GM21423 (cell line): ENCODE results near the gene KRTAP5-4.
"Not testable (repeated sequence)": the region's sequence is repeated elsewhere in the genome, so short reads cannot be mapped to it uniquely, and the experiment has no call there.

Experiments
- ATAC-seq: cut with Tn5 transposase; IDR thresholded peaks from one replicate; pipeline ENCODE4 v1.9.1; 2021; ENCODE audit warnings: mild to moderate bottlenecking, moderate library complexity; ENCODE audit not compliant: unreplicated experiment

Gene KRTAP5-4

GRCh38 chr11:1622086-1622485, at the start of gene KRTAP5-4:
TSS of gene KRTAP5-4 (minus strand) at chr11:1622138. CDS start at chr11:1622093, 45 bp downstream.
- ATAC-seq = no peak

- no peak for ATAC-seq
Measured at GRCh38 chr11:1671658-1672057, 49.7 kb upstream of the KRTAP5-4 start.

- no peak for ATAC-seq
Measured at GRCh38 chr11:1670905-1671371, 49.0 kb upstream of the KRTAP5-4 start.

GRCh38 chr11:1670457-1670856, 48.5 kb upstream of the KRTAP5-4 start:
- not testable (repeated sequence) for ATAC-seq

GRCh38 chr11:1669546-1670218, 47.7 kb upstream of the KRTAP5-4 start:
- ATAC-seq = no peak

GRCh38 chr11:1668911-1669473, 47.1 kb upstream of the KRTAP5-4 start:
- ATAC-seq = no peak

- ATAC-seq = no peak
Measured at GRCh38 chr11:1667906-1668305, 46.0 kb upstream of the KRTAP5-4 start.

- no peak for ATAC-seq
Measured at GRCh38 chr11:1667121-1667850, 45.3 kb upstream of the KRTAP5-4 start.

- no peak for ATAC-seq
Measured at GRCh38 chr11:1665313-1665712, 43.4 kb upstream of the KRTAP5-4 start.

GRCh38 chr11:1662699-1663283, 40.9 kb upstream of the KRTAP5-4 start:
- not testable (repeated sequence) for ATAC-seq

GRCh38 chr11:1661454-1662269, 39.7 kb upstream of the KRTAP5-4 start:
- not testable (repeated sequence) for ATAC-seq

GRCh38 chr11:1660111-1660867, 38.4 kb upstream of the KRTAP5-4 start:
- ATAC-seq = no peak

- ATAC-seq = no peak
Measured at GRCh38 chr11:1659506-1659905, 37.6 kb upstream of the KRTAP5-4 start.

GRCh38 chr11:1656670-1657069, 34.7 kb upstream of the KRTAP5-4 start:
- no peak for ATAC-seq

GRCh38 chr11:1656061-1656441, 34.1 kb upstream of the KRTAP5-4 start:
- ATAC-seq = no peak

GRCh38 chr11:1655168-1656060, 33.5 kb upstream of the KRTAP5-4 start:
- ATAC-seq = no peak

GRCh38 chr11:1654388-1655167, 32.6 kb upstream of the KRTAP5-4 start:
- ATAC-seq = no peak
